ENCODE data around the gene FAM184B.

GRCh38 chr4:17757621-17758020 is 23.8 kb downstream of the FAM184B start:
- TF ChIP-seq EP300 (IDR thresholded peaks at IDR 0.05; ENCODE audit: low read depth) (no peak), CTCF (IDR thresholded peaks at IDR 0.05) (no peak), POLR2A (IDR thresholded peaks at IDR 0.05) (no peak)

Measured in transverse colon (tissue), 3 donors.